Fibroblast of skin of right quadriceps (primary cell): ENCODE results near the gene MAN2A1.
"Not testable (repeated sequence)": the region's sequence is repeated elsewhere in the genome, so short reads cannot be mapped to it uniquely, and the experiment has no call there.

ENCODE experiments used
- DNase-seq: peaks from one replicate; pipeline ENCODE4 v3.0.0-alpha.2; 2013

The MAN2A1 gene

GRCh38 chr5:109876941-109877669 is 187.4 kb downstream of the MAN2A1 start:
- peak; percentile 70 for DNase-seq

- peak; percentile 55 for DNase-seq
These were observed 187.9 kb downstream of the MAN2A1 start for GRCh38 chr5:109877670-109878045.

- no peak for DNase-seq
These were observed 189.2 kb downstream of the MAN2A1 start for GRCh38 chr5:109878887-109879286.

DNA sequence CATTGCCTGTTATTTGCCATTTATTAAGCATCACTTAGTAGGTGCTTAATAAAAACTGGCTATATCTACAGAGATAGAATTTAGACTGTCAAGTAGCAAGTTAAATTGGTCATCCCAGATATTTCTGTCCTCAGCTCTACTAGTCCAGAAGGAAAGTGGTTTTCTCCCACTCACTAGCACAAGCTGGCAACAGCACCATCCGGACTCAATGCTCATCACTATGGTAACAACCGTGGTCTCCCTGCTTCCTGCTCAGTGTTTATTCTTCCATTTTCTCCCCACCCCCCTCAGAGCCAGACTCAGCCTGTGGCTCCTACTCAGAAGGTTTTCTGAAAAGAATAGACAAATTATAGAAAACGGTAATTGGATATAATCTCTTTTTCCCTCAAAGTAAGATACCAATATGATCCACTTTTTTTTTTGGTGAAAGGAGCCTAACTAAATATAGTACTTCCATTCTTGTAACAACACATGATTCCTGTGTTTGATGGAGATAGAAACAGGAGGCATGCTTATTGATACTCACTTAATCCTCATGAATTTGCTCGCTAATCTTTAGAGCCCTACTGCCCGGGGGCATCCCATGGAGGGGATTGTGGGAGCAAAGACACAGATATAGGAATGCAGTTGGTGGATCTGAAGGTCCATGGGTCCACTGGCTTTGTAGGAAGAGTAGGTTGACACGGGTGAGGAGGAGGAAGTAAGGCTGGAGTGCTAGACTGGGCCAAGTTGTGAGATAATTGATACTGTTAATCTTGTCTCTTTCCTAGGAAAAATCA is 191.4 kb downstream of the MAN2A1 start:
- peak; percentile 15 for DNase-seq

- DNase-seq: no peak
These were observed 192.8 kb downstream of the MAN2A1 start for GRCh38 chr5:109882546-109882945.

- no peak for DNase-seq
These were observed 194.9 kb downstream of the MAN2A1 start for GRCh38 chr5:109884676-109885075.

GRCh38 chr5:109885205-109885604 is 195.5 kb downstream of the MAN2A1 start:
- DNase-seq: no peak

- DNase-seq: no peak
These were observed 199.3 kb downstream of the MAN2A1 start for GRCh38 chr5:109888989-109889388.

DNA sequence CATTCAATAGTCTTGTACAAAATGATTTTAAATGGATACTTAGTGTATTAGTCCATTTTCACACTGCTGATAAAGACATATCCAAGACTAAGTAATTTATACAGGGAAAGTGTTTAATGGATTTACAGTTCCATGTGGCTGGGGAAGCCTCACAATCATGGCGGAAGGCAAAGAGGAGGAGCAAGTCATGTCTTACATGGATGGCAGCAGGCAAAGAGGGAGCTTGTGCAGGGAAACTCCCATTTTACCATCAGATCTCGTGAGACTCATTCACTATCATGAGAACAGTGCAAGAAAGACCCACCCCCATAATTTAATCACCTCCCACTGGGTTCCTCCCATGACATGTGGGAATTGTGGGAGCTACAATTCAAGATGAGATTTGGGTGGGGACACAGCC is 203.5 kb downstream of the MAN2A1 start:
- not testable (repeated sequence) for DNase-seq

GRCh38 chr5:109898269-109899162 is 208.8 kb downstream of the MAN2A1 start:
- DNase-seq: no peak

DNA sequence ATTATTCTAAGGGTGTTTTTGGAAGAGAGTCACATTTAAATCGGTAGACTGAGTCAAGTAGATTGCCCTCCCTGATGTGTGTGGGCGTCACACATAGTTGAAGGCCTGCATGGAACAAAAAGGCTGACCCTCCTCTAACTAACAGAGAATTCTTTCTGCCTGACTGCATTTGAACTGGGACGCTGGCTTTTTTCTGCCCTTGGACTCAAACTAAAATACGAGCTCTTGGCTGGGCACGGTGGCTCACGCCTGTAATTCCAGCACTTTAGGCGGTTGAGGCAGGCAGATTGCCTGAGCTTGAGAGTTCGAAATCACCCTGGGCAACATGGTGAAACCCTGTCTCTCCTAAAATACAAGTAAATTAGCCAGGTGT is 209.4 kb downstream of the MAN2A1 start:
- no peak for DNase-seq

- no peak for DNase-seq
These were observed 210.7 kb downstream of the MAN2A1 start for GRCh38 chr5:109900461-109900860.

DNA sequence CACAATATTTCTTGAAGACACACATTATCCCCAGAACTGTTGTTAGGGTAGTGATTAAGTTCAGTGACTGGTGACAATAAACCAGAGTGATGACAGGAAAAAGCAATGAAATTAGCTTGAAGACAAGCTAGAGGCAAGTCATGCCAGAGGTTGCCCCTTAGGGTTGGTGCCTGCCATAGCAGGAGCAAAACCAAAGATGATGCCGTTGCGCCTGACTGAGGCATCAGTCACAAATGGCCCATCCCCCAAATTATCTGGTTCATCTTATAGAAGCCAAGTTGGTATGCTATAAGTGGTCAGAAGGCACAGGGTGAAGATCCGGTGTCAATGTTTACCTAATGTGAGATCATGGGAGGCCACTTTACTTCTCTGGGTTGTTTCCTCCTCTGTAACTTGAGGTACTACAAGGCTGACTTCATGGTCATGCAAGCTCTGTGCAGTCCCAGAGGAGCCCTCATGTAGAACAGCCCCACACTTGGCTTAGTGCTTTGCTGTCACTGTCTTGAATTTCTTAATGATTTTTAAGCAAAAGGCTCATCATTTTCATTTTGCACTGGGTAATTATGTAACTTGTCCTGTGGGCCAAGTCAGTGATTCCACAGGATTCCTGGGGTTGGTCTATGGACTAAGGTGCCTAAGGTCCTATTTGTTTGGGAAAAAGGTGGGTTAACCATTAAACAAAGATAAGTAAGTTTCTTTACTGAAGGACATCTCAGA is 211.3 kb downstream of the MAN2A1 start:
- DNase-seq: no peak

- no peak for DNase-seq
These were observed 211.9 kb downstream of the MAN2A1 start for GRCh38 chr5:109901628-109901981.

GRCh38 chr5:109903061-109903460 is 213.3 kb downstream of the MAN2A1 start:
- no peak for DNase-seq

DNA sequence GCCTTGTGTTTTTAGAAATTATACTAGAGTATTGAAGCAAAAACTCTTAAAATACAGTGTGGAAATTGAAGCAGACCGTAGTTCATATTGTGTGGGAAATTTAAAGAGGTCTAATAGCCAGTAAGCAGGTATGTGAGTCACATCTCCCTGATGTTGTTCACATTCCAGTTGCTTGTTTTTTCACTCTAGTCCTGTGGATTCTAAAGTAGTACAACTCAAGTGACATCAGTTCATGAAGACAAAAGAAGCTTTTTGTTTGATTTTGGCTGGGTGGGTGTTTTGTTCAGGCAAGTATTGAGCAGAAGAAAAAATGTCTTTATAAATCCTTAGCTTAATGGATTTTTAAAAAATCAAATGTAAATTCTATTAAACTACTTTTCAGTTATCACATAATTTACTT is 216.2 kb downstream of the MAN2A1 start:
- no peak for DNase-seq

DNA sequence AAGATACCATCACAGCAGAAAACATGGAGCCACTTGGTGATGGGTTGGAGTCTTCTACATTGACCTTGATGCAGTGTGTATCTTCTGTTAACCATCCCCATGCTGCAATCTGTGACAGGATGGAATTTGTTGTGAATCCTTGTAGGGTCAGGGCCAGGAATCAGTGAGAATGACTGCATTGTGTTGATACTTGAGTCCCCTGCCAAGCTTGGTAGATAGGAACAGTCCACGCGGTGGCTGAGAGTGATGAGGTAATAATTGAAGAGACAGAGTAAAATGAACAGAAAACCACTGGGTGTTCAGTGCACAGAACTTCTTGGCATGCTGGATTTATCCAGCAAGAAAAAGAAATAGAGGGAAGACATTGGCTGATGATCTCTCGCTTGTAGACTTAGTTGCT is 217.5 kb downstream of the MAN2A1 start:
- peak; percentile 15 for DNase-seq

GRCh38 chr5:109907731-109908130 is 218.0 kb downstream of the MAN2A1 start:
- peak; percentile 81 for DNase-seq

DNA sequence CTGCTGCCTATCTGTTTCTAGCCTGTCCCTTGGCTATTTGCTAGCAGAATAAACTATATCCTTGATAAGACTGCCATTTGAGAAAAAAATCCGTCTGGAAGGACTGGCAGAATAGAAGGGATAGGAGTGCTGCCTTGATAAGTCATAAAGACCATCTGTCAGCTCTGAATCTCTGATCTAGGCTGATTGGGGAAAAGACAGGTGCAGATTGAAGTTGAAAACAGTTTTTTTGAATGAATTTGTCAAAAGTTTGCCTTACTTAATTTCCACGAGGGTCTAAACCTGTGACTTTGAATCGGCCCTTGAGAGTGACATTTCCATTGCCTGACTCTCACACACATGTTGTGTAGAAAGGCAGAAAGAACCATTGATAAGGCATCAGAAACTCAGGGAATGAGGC is 218.6 kb downstream of the MAN2A1 start:
- DNase-seq: no peak

- no peak for DNase-seq
These were observed 221.1 kb downstream of the MAN2A1 start for GRCh38 chr5:109910874-109911273.

- DNase-seq: peak; percentile 86
These were observed 222.0 kb downstream of the MAN2A1 start for GRCh38 chr5:109911731-109912130.

GRCh38 chr5:109914906-109915305 is 225.2 kb downstream of the MAN2A1 start:
- DNase-seq: no peak
